Neuronal stem cell (in vitro differentiated cells): ENCODE measurements around the gene FAM228B.

ENCODE experiments used
- DNase-seq: peaks from one replicate; pipeline ENCODE4 v3.0.0-alpha.2; 2013; ENCODE audit warnings: low spot score
- H2AFZ ChIP-seq: one replicate; pipeline ENCODE4 v1.6.1; 2013; ENCODE audit warnings: mild to moderate bottlenecking, low read length, inconsistent platforms
- H2AK5ac ChIP-seq: 2 replicates; pipeline ENCODE4 v1.6.1; 2013; ENCODE audit warnings: low read depth, mild to moderate bottlenecking, inconsistent platforms, low read length, moderate library complexity, mixed read lengths
- H2BK120ac ChIP-seq: 2 replicates; pipeline ENCODE4 v1.6.1; 2013; ENCODE audit warnings: low read depth, mild to moderate bottlenecking, inconsistent platforms, low read length, moderate library complexity, mixed read lengths
- H2BK12ac ChIP-seq: one replicate; pipeline ENCODE4 v1.6.1; 2013; ENCODE audit warnings: low read length, inconsistent platforms
- H2BK15ac ChIP-seq: 2 replicates; pipeline ENCODE4 v1.6.1; 2013; ENCODE audit warnings: mild to moderate bottlenecking, low read length, inconsistent platforms, mixed read lengths
- H2BK5ac ChIP-seq: one replicate; pipeline ENCODE4 v1.6.1; 2013; ENCODE audit warnings: inconsistent platforms, mild to moderate bottlenecking, low read length, moderate library complexity
- H3K14ac ChIP-seq: one replicate; pipeline ENCODE4 v1.6.1; 2013; ENCODE audit warnings: low read length, inconsistent platforms
- H3K18ac ChIP-seq: 2 replicates; pipeline ENCODE4 v1.6.1; 2013; ENCODE audit warnings: low read length, inconsistent platforms
- H3K23ac ChIP-seq: 2 replicates; pipeline ENCODE4 v1.6.1; 2013; ENCODE audit warnings: low read depth, mild to moderate bottlenecking, mixed read lengths, low read length, inconsistent platforms; ENCODE audit not compliant: poor library complexity
- H3K27ac ChIP-seq: replicated peaks from 3 replicates; pipeline ENCODE4 v1.5.1; 2013; ENCODE audit warnings: low read length, inconsistent platforms
- H3K27me3 ChIP-seq, 3 experiments: 2 replicates each; pipeline ENCODE4 v1.6.1; 2013; ENCODE audit warnings: low read length in 3 of 3, mild to moderate bottlenecking in 2 of 3, inconsistent platforms in 1 of 3, low read depth in 1 of 3, mixed read lengths in 1 of 3, moderate library complexity in 1 of 3; ENCODE audit not compliant: control insufficient read depth in 3 of 3, insufficient read depth in 3 of 3
- H3K36me3 ChIP-seq, 2 donors: replicated peaks in 1 of 2; 2 replicates each; pipeline ENCODE4 v1.6.1; 2013; ENCODE audit warnings: low read length in 2 of 2; ENCODE audit not compliant: control insufficient read depth in 2 of 2, insufficient read depth in 2 of 2
- H3K4ac ChIP-seq: 2 replicates; pipeline ENCODE4 v1.6.1; 2013; ENCODE audit warnings: inconsistent platforms, mild to moderate bottlenecking, low read length, moderate library complexity
- H3K4me1 ChIP-seq, 2 donors: 1 replicate in 1 of 2; 2 replicates in 1 of 2; pipeline ENCODE4 v1.6.1; 2013; ENCODE audit warnings: low read length in 2 of 2, low read depth in 1 of 2; ENCODE audit not compliant: control insufficient read depth in 2 of 2, insufficient read depth in 1 of 2
- H3K4me2 ChIP-seq: one replicate; pipeline ENCODE4 v1.6.1; 2013; ENCODE audit warnings: mild to moderate bottlenecking, low read length, inconsistent platforms; ENCODE audit not compliant: insufficient read depth, poor library complexity, severe bottlenecking
- H3K4me3 ChIP-seq, 2 donors: 2 replicates each; pipeline ENCODE4 v1.5.1; 2013; ENCODE audit warnings: low read length in 2 of 2, mild to moderate bottlenecking in 2 of 2, inconsistent platforms in 1 of 2, moderate library complexity in 1 of 2
- H3K79me1 ChIP-seq: one replicate; pipeline ENCODE4 v1.6.1; 2013; ENCODE audit warnings: low read depth, mild to moderate bottlenecking, inconsistent platforms, low read length, moderate library complexity
- H3K9ac ChIP-seq: one replicate; pipeline ENCODE4 v1.6.1; 2013; ENCODE audit warnings: mild to moderate bottlenecking, low read depth, low read length, inconsistent platforms; ENCODE audit not compliant: poor library complexity
- H3K9me3 ChIP-seq, 2 donors: replicated peaks in 1 of 2; 2 replicates each; pipeline versions ENCODE3 to v1.6.1; 2013; ENCODE audit warnings: low read length in 2 of 2, mild to moderate bottlenecking in 2 of 2, inconsistent platforms in 1 of 2, low read depth in 1 of 2, mixed read lengths in 1 of 2, moderate library complexity in 1 of 2; ENCODE audit not compliant: control insufficient read depth in 2 of 2, insufficient read depth in 1 of 2
- H4K8ac ChIP-seq: one replicate; pipeline ENCODE4 v1.6.1; 2013; ENCODE audit warnings: low read depth, mild to moderate bottlenecking, inconsistent platforms, low read length, moderate library complexity
- H4K91ac ChIP-seq: one replicate; pipeline ENCODE4 v1.6.1; 2013; ENCODE audit warnings: low read length, low read depth, mild to moderate bottlenecking, inconsistent platforms; ENCODE audit not compliant: poor library complexity
- WGBS, 2 donors: extraction: QIAGEN DNeasy Blood & Tissue Kit; methylation state at CpG; one replicate each; pipeline ENCODE4 v1.1.7; 2013; ENCODE audit warnings: missing lambda C conversion rate in 2 of 2, mixed read lengths in 1 of 2; ENCODE audit not compliant: insufficient read length in 2 of 2, insufficient replicate concordance in 1 of 2; ENCODE audit errors: extremely low coverage in 2 of 2; 5-methylcytosine and 5-hydroxymethylcytosine counted together

Gene FAM228B

GRCh38 chr2:24101992-24102391 is 21.3 kb upstream of the FAM228B start:
- Histone ChIP-seq H3K27me3 (no peaks in the 10 kb centered on the region), H3K14ac (no peak overlapping the region)
- no CpG with 5 or more reads among the region's 2 CpGs for WGBS, 2 donors

GRCh38 chr2:24102677-24103076 is 20.6 kb upstream of the FAM228B start:
- no peaks in the 10 kb centered on the region for H3K79me1 ChIP-seq
- H3K9ac ChIP-seq = no peak overlapping the region
- no peaks in the 10 kb centered on the region for H3K4me1 ChIP-seq
- no peaks in the 10 kb centered on the region for H3K36me3 ChIP-seq
- no peak overlapping the region for H3K14ac ChIP-seq
- H2BK5ac ChIP-seq = no peak overlapping the region
- H4K8ac ChIP-seq = no peak overlapping the region
- H2BK12ac ChIP-seq = no peak overlapping the region
- no peaks in the 10 kb centered on the region for H3K27me3 ChIP-seq
- no peak overlapping the region for H3K4ac ChIP-seq
- H4K91ac ChIP-seq = no peak overlapping the region
- no peak overlapping the region for H3K18ac ChIP-seq
- no peak overlapping the region for H3K27ac ChIP-seq
- no peak overlapping the region for H3K23ac ChIP-seq
- H3K4me3 ChIP-seq = no peak overlapping the region
- no peak overlapping the region for H2BK15ac ChIP-seq
- H3K4me2 ChIP-seq = no peak overlapping the region
- peaks cover 0 to 6% of the 10 kb centered on the region in 2 donors for H3K9me3 ChIP-seq
- H2AFZ ChIP-seq = no peak overlapping the region
- no peak for DNase-seq
- no peak overlapping the region for H2BK120ac ChIP-seq
- no peak overlapping the region for H2AK5ac ChIP-seq
- no CpG with 5 or more reads among the region's 1 CpG for WGBS, 2 donors

More at GRCh38 chr2:24101992-24102391, 21.3 kb upstream of the FAM228B start:
- no peak overlapping the region for H2BK120ac ChIP-seq
- no peak overlapping the region for H4K91ac ChIP-seq
- H3K27ac ChIP-seq = no peak overlapping the region
- no peak overlapping the region for H2AK5ac ChIP-seq
- no peak overlapping the region for H4K8ac ChIP-seq
- H2BK15ac ChIP-seq = no peak overlapping the region
- H2BK5ac ChIP-seq = no peak overlapping the region
- no peaks in the 10 kb centered on the region for H3K36me3 ChIP-seq
- H3K23ac ChIP-seq = no peak overlapping the region
- no peak overlapping the region for H3K4me2 ChIP-seq
- no peak for DNase-seq
- H2AFZ ChIP-seq = no peak overlapping the region
- H3K4me3 ChIP-seq = no peak overlapping the region
- H3K9ac ChIP-seq = no peak overlapping the region
- peaks cover 0 to 6% of the 10 kb centered on the region in 2 donors for H3K9me3 ChIP-seq
- no peak overlapping the region for H2BK12ac ChIP-seq
- no peaks in the 10 kb centered on the region for H3K79me1 ChIP-seq
- H3K18ac ChIP-seq = no peak overlapping the region
- H3K4ac ChIP-seq = no peak overlapping the region
- no peaks in the 10 kb centered on the region for H3K4me1 ChIP-seq

- peaks cover 0 to 6% of the 10 kb centered on the region in 2 donors for H3K9me3 ChIP-seq
- H3K9ac ChIP-seq = no peak overlapping the region
- no peak overlapping the region for H4K8ac ChIP-seq
- H3K27ac ChIP-seq = no peak overlapping the region
- no peak overlapping the region for H2BK5ac ChIP-seq
- no peak overlapping the region for H4K91ac ChIP-seq
- no peak overlapping the region for H2BK120ac ChIP-seq
- no peaks in the 10 kb centered on the region for H3K79me1 ChIP-seq
- H3K4me2 ChIP-seq = no peak overlapping the region
- H2BK12ac ChIP-seq = no peak overlapping the region
- H3K27me3 ChIP-seq = no peaks in the 10 kb centered on the region
- H2BK15ac ChIP-seq = no peak overlapping the region
- no peak overlapping the region for H3K4ac ChIP-seq
- no peak overlapping the region for H3K14ac ChIP-seq
- peak overlapping the region; percentile 17 for H3K23ac ChIP-seq
- no peaks in the 10 kb centered on the region for H3K4me1 ChIP-seq
- DNase-seq = no peak
- peak overlapping the region; percentile 19 for H2AK5ac ChIP-seq
- WGBS, 2 donors = no CpG with 5 or more reads among the region's 8 CpGs
- H3K18ac ChIP-seq = no peak overlapping the region
- H3K4me3 ChIP-seq = no peak overlapping the region
- H3K36me3 ChIP-seq = no peaks in the 10 kb centered on the region
- H2AFZ ChIP-seq = no peak overlapping the region
Observed at GRCh38 chr2:24104110-24104650, 19.1 kb upstream of the FAM228B start.

GRCh38 chr2:24104906-24105305 is 18.4 kb upstream of the FAM228B start:
- Histone ChIP-seq H3K4me1 (no peaks in the 10 kb centered on the region), H2AFZ (no peak overlapping the region), H3K4me3 (no peak overlapping the region), H2BK5ac (no peak overlapping the region), H3K4me2 (no peak overlapping the region), H3K4ac (no peak overlapping the region), H3K27ac (no peak overlapping the region), H3K9me3 (peaks cover 0 to 6% of the 10 kb centered on the region in 2 donors), H2BK15ac (no peak overlapping the region), H3K36me3 (no peaks in the 10 kb centered on the region), H2BK120ac (no peak overlapping the region), H3K27me3 (no peaks in the 10 kb centered on the region), H2BK12ac (no peak overlapping the region), H3K18ac (no peak overlapping the region), H4K8ac (no peak overlapping the region), H3K79me1 (no peaks in the 10 kb centered on the region), H3K9ac (no peak overlapping the region), H3K23ac (no peak overlapping the region), H4K91ac (no peak overlapping the region), H3K14ac (no peak overlapping the region), H2AK5ac (no peak overlapping the region)
- DNase-seq = no peak
- WGBS, 2 donors = no CpG with 5 or more reads among the region's 4 CpGs
